Measurements from ENCODE around the gene ARHGEF28.

The ARHGEF28 gene

GRCh38 chr5:73825736-73826135 is 199.7 kb downstream of the ARHGEF28 start:
- Histone ChIP-seq H2AFZ (ENCODE audit: low read length, unreplicated experiment) (no peak overlapping the region), H3K4me3 (ENCODE audit: low read depth, low read length) (no peak overlapping the region), H3K27ac (ENCODE audit: low read depth, low read length) (peak overlapping the region; percentile 70; the same call in 1 of the 2 replicates), H3K36me3 (ENCODE audit: insufficient read depth, low read length) (no peaks in the 10 kb centered on the region; the same call in 1 of the 2 replicates), H3K27me3 (ENCODE audit: insufficient read depth, low read length) (no peaks in the 10 kb centered on the region), H3K79me2 (ENCODE audit: control insufficient read depth, insufficient read depth, low read length, unreplicated experiment) (no peaks in the 10 kb centered on the region), H3K4me1 (ENCODE audit: control insufficient read depth, insufficient read depth, low read length, unreplicated experiment) (peaks cover 47% of the 10 kb centered on the region)

GRCh38 chr5:73826301-73827105 is 200.5 kb downstream of the ARHGEF28 start:
- Histone ChIP-seq H3K4me3 (ENCODE audit: low read depth, low read length) (no peak overlapping the region), H2AFZ (ENCODE audit: low read length, unreplicated experiment) (no peak overlapping the region), H3K36me3 (ENCODE audit: insufficient read depth, low read length) (no peaks in the 10 kb centered on the region), H3K4me1 (ENCODE audit: control insufficient read depth, insufficient read depth, low read length, unreplicated experiment) (peaks cover 47% of the 10 kb centered on the region), H3K27me3 (ENCODE audit: insufficient read depth, low read length) (no peaks in the 10 kb centered on the region), H3K27ac (ENCODE audit: low read depth, low read length) (peak overlapping the region; percentile 70), H3K79me2 (ENCODE audit: control insufficient read depth, insufficient read depth, low read length, unreplicated experiment) (no peaks in the 10 kb centered on the region)

- Histone ChIP-seq H3K27me3 (ENCODE audit: insufficient read depth, low read length) (no peaks in the 10 kb centered on the region), H3K27ac (ENCODE audit: low read depth, low read length) (peak overlapping the region; percentile 70), H3K79me2 (ENCODE audit: control insufficient read depth, insufficient read depth, low read length, unreplicated experiment) (no peaks in the 10 kb centered on the region), H3K4me3 (ENCODE audit: low read depth, low read length) (no peak overlapping the region), H2AFZ (ENCODE audit: low read length, unreplicated experiment) (no peak overlapping the region), H3K4me1 (ENCODE audit: control insufficient read depth, insufficient read depth, low read length, unreplicated experiment) (peaks cover 44% of the 10 kb centered on the region), H3K36me3 (ENCODE audit: insufficient read depth, low read length) (no peaks in the 10 kb centered on the region)
Observed at GRCh38 chr5:73827106-73827450, 201.1 kb downstream of the ARHGEF28 start.

GRCh38 chr5:73828465-73828864 is 202.5 kb downstream of the ARHGEF28 start:
- Histone ChIP-seq H3K27ac (ENCODE audit: low read depth, low read length) (no peak overlapping the region), H3K79me2 (ENCODE audit: control insufficient read depth, insufficient read depth, low read length, unreplicated experiment) (no peaks in the 10 kb centered on the region), H3K4me1 (ENCODE audit: control insufficient read depth, insufficient read depth, low read length, unreplicated experiment) (peaks cover 30% of the 10 kb centered on the region), H3K27me3 (ENCODE audit: insufficient read depth, low read length) (no peaks in the 10 kb centered on the region), H3K4me3 (ENCODE audit: low read depth, low read length) (no peak overlapping the region), H3K36me3 (ENCODE audit: insufficient read depth, low read length) (no peaks in the 10 kb centered on the region; the same call in 1 of the 2 replicates), H2AFZ (ENCODE audit: low read length, unreplicated experiment) (no peak overlapping the region)

- Histone ChIP-seq H2AFZ (ENCODE audit: low read length, unreplicated experiment) (no peak overlapping the region), H3K4me3 (ENCODE audit: low read depth, low read length) (no peak overlapping the region), H3K4me1 (ENCODE audit: control insufficient read depth, insufficient read depth, low read length, unreplicated experiment) (peaks cover 18% of the 10 kb centered on the region), H3K79me2 (ENCODE audit: control insufficient read depth, insufficient read depth, low read length, unreplicated experiment) (no peaks in the 10 kb centered on the region), H3K27ac (ENCODE audit: low read depth, low read length) (no peak overlapping the region), H3K36me3 (ENCODE audit: insufficient read depth, low read length) (no peaks in the 10 kb centered on the region; the same call in 1 of the 2 replicates), H3K27me3 (ENCODE audit: insufficient read depth, low read length) (no peaks in the 10 kb centered on the region)
Observed at GRCh38 chr5:73830646-73831045, 204.7 kb downstream of the ARHGEF28 start.

- H3K79me2 ChIP-seq (ENCODE audit: control insufficient read depth, insufficient read depth, low read length, unreplicated experiment) = no peaks in the 10 kb centered on the region
- H3K4me3 ChIP-seq (ENCODE audit: low read depth, low read length) = no peak overlapping the region
- no peak overlapping the region for H2AFZ ChIP-seq (ENCODE audit: low read length, unreplicated experiment)
- H3K27me3 ChIP-seq (ENCODE audit: insufficient read depth, low read length) = no peaks in the 10 kb centered on the region
- H3K36me3 ChIP-seq (ENCODE audit: insufficient read depth, low read length) = no peaks in the 10 kb centered on the region; the same call in 1 of the 2 replicates
- no peak overlapping the region for H3K27ac ChIP-seq (ENCODE audit: low read depth, low read length)
- H3K4me1 ChIP-seq (ENCODE audit: control insufficient read depth, insufficient read depth, low read length, unreplicated experiment) = peaks cover 14% of the 10 kb centered on the region
Observed at GRCh38 chr5:73831066-73831465, 205.1 kb downstream of the ARHGEF28 start.

- no peak overlapping the region for H3K4me3 ChIP-seq (ENCODE audit: low read depth, low read length)
- no peak overlapping the region for H2AFZ ChIP-seq (ENCODE audit: low read length, unreplicated experiment)
- H3K27me3 ChIP-seq (ENCODE audit: insufficient read depth, low read length) = no peaks in the 10 kb centered on the region
- H3K79me2 ChIP-seq (ENCODE audit: control insufficient read depth, insufficient read depth, low read length, unreplicated experiment) = no peaks in the 10 kb centered on the region
- H3K27ac ChIP-seq (ENCODE audit: low read depth, low read length) = no peak overlapping the region
- H3K4me1 ChIP-seq (ENCODE audit: control insufficient read depth, insufficient read depth, low read length, unreplicated experiment) = no peaks in the 10 kb centered on the region
- peaks cover 9% of the 10 kb centered on the region; the same call in 1 of the 2 replicates for H3K36me3 ChIP-seq (ENCODE audit: insufficient read depth, low read length)
Observed at GRCh38 chr5:73834693-73835092, 208.7 kb downstream of the ARHGEF28 start.

GRCh38 chr5:73835726-73836125 is 209.7 kb downstream of the ARHGEF28 start:
- Histone ChIP-seq H3K36me3 (ENCODE audit: insufficient read depth, low read length) (peaks cover 15% of the 10 kb centered on the region), H2AFZ (ENCODE audit: low read length, unreplicated experiment) (no peak overlapping the region), H3K4me1 (ENCODE audit: control insufficient read depth, insufficient read depth, low read length, unreplicated experiment) (no peaks in the 10 kb centered on the region), H3K4me3 (ENCODE audit: low read depth, low read length) (no peak overlapping the region), H3K27me3 (ENCODE audit: insufficient read depth, low read length) (no peaks in the 10 kb centered on the region), H3K79me2 (ENCODE audit: control insufficient read depth, insufficient read depth, low read length, unreplicated experiment) (no peaks in the 10 kb centered on the region), H3K27ac (ENCODE audit: low read depth, low read length) (no peak overlapping the region)

- Histone ChIP-seq H3K36me3 (ENCODE audit: insufficient read depth, low read length) (peaks cover 17% of the 10 kb centered on the region), H3K27me3 (ENCODE audit: insufficient read depth, low read length) (no peaks in the 10 kb centered on the region), H3K4me3 (ENCODE audit: low read depth, low read length) (no peak overlapping the region), H2AFZ (ENCODE audit: low read length, unreplicated experiment) (no peak overlapping the region), H3K4me1 (ENCODE audit: control insufficient read depth, insufficient read depth, low read length, unreplicated experiment) (no peaks in the 10 kb centered on the region), H3K27ac (ENCODE audit: low read depth, low read length) (no peak overlapping the region), H3K79me2 (ENCODE audit: control insufficient read depth, insufficient read depth, low read length, unreplicated experiment) (no peaks in the 10 kb centered on the region)
Observed at GRCh38 chr5:73836607-73837006, 210.6 kb downstream of the ARHGEF28 start.

GRCh38 chr5:73838901-73839300 is 212.9 kb downstream of the ARHGEF28 start:
- Histone ChIP-seq H3K27me3 (ENCODE audit: insufficient read depth, low read length) (no peaks in the 10 kb centered on the region), H3K4me1 (ENCODE audit: control insufficient read depth, insufficient read depth, low read length, unreplicated experiment) (no peaks in the 10 kb centered on the region), H3K4me3 (ENCODE audit: low read depth, low read length) (no peak overlapping the region), H3K27ac (ENCODE audit: low read depth, low read length) (no peak overlapping the region), H3K36me3 (ENCODE audit: insufficient read depth, low read length) (peaks cover 21% of the 10 kb centered on the region), H3K79me2 (ENCODE audit: control insufficient read depth, insufficient read depth, low read length, unreplicated experiment) (no peaks in the 10 kb centered on the region), H2AFZ (ENCODE audit: low read length, unreplicated experiment) (no peak overlapping the region)

GRCh38 chr5:73841641-73842040 is 215.6 kb downstream of the ARHGEF28 start:
- no peak overlapping the region for H3K27ac ChIP-seq (ENCODE audit: low read depth, low read length)
- no peaks in the 10 kb centered on the region for H3K4me1 ChIP-seq (ENCODE audit: control insufficient read depth, insufficient read depth, low read length, unreplicated experiment)
- no peaks in the 10 kb centered on the region for H3K27me3 ChIP-seq (ENCODE audit: insufficient read depth, low read length)
- peaks cover 16% of the 10 kb centered on the region for H3K36me3 ChIP-seq (ENCODE audit: insufficient read depth, low read length)
- no peak overlapping the region for H2AFZ ChIP-seq (ENCODE audit: low read length, unreplicated experiment)
- H3K79me2 ChIP-seq (ENCODE audit: control insufficient read depth, insufficient read depth, low read length, unreplicated experiment) = no peaks in the 10 kb centered on the region
- no peak overlapping the region for H3K4me3 ChIP-seq (ENCODE audit: low read depth, low read length)
